Measurements from ENCODE around the gene UBASH3B. TPM values are rescaled to one million over a fixed set of nuclear protein-coding genes. Genes with fewer than 3 reads are reported as not detected.

UBASH3B gene
- total RNA-seq, 1 experiment from 2014 or later, result 10.3 TPM

DNA sequence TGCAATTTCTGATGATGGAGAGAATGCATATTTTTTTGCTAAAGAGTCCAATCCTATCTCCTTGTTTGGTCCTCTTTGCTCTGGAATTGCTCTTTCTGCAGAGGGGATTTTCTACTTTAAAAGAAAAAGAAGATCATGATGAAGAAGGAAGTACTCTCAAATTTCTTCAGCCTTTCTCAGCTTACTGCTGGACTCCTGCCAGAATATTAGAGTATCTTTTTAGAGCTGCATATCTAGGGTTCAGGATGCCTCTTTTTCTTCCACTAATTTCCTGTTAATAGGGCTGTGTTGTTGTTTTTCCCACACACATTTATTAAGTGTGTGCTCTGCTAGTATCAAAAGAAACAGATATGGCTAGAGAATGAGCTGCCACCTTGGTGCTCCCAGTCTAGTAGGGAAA lies 18.2 kb downstream of the UBASH3B start:
- POLR2A ChIA-PET, result no interaction called here

DNA sequence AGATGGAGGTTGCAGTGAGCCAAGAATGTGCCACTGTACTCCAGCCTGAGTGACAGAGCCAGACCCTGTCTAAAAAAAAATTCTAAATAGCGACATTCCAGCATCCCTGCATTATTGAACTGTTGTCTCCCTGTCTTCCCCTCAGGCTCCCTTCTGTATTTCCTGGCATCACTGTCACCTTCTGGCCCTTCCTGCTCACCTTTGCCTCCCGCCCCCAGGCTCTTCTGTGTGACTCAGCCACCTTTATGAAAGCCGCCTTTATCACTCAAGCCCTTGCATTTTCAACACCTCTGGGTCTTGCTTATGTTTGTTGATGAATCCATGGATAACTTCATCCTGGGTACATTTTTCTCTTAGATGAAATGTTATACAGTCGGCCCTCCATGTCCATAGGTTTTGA lies 21.1 kb downstream of the UBASH3B start:
- ChIA-PET POLR2A (no interaction called here), CTCF (no interaction called here)
- H3K36me3 Mint-ChIP-seq (ENCODE audit: insufficient read depth, unreplicated experiment), result no peaks in the 10 kb centered on the region
- no TSS peak for BruUV-seq (replicated peaks)
- TF ChIP-seq, protein P1, sequence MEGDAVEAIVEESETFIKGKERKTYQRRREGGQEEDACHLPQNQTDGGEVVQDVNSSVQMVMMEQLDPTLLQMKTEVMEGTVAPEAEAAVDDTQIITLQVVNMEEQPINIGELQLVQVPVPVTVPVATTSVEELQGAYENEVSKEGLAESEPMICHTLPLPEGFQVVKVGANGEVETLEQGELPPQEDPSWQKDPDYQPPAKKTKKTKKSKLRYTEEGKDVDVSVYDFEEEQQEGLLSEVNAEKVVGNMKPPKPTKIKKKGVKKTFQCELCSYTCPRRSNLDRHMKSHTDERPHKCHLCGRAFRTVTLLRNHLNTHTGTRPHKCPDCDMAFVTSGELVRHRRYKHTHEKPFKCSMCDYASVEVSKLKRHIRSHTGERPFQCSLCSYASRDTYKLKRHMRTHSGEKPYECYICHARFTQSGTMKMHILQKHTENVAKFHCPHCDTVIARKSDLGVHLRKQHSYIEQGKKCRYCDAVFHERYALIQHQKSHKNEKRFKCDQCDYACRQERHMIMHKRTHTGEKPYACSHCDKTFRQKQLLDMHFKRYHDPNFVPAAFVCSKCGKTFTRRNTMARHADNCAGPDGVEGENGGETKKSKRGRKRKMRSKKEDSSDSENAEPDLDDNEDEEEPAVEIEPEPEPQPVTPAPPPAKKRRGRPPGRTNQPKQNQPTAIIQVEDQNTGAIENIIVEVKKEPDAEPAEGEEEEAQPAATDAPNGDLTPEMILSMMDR (IDR thresholded peaks at IDR 0.05; ENCODE audit: unreplicated experiment), result no peak
- no peaks in the 10 kb centered on the region for H3K27me3 Mint-ChIP-seq (ENCODE audit: insufficient read depth, unreplicated experiment)
- H3K4me3 Mint-ChIP-seq (ENCODE audit: unreplicated experiment), result no peak overlapping the region
- no peak overlapping the region for H3K27ac Mint-ChIP-seq (ENCODE audit: low read depth, unreplicated experiment)
- intact Hi-C loops (cut with micrococcal nuclease), result no loop called here
- H3K9me3 Mint-ChIP-seq (ENCODE audit: unreplicated experiment), result no peaks in the 10 kb centered on the region
- peaks cover 6% of the 10 kb centered on the region for H3K4me1 Mint-ChIP-seq (ENCODE audit: insufficient read depth, unreplicated experiment)
- peak; percentile 57 for DNase-seq (ENCODE audit: unreplicated experiment)

More for the DNA sequence above, 18.2 kb downstream of the UBASH3B start:
- no TSS peak for BruUV-seq (replicated peaks)
- intact Hi-C loops (cut with micrococcal nuclease), result no loop called here
- H3K27me3 Mint-ChIP-seq (ENCODE audit: insufficient read depth, unreplicated experiment), result no peaks in the 10 kb centered on the region
- CTCF ChIA-PET, result interaction anchor here (0.7 to 0.9 kb wide), 2 partner anchors 32 to 1149 kb away, joined by 3 to 4 read pairs; no protein-coding TSS in a partner anchor
- peaks cover 14% of the 10 kb centered on the region for H3K4me1 Mint-ChIP-seq (ENCODE audit: insufficient read depth, unreplicated experiment)
- DNase-seq (ENCODE audit: unreplicated experiment), result peak; percentile 28
- TF ChIP-seq, protein P1 (IDR thresholded peaks at IDR 0.05; ENCODE audit: unreplicated experiment), result no peak
- no peak overlapping the region for H3K27ac Mint-ChIP-seq (ENCODE audit: low read depth, unreplicated experiment)
- H3K4me3 Mint-ChIP-seq (ENCODE audit: unreplicated experiment), result no peak overlapping the region
- H3K9me3 Mint-ChIP-seq (ENCODE audit: unreplicated experiment), result peaks cover 10% of the 10 kb centered on the region
- no peaks in the 10 kb centered on the region for H3K36me3 Mint-ChIP-seq (ENCODE audit: insufficient read depth, unreplicated experiment)

DNA sequence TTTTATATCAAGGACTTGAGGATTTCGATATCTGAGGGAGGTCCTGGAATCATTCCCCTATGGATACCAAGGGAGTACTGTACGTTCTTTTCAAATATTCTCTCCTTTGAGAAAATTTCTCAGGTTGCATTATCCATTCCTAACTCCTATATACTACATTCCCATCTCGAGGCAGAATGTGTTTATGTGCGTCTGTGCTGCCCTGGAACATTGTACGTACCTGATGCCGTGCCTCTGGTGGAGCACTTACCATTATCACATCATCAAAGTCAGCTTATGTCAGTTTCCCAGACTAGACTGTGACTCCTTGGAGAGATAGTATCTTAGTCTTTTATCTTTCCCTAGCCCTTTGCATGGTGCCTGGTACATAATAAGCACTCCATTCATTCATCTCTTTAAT lies 21.7 kb downstream of the UBASH3B start:
- no peak overlapping the region for H3K4me3 Mint-ChIP-seq (ENCODE audit: unreplicated experiment)
- TF ChIP-seq, protein P1 (IDR thresholded peaks at IDR 0.05; ENCODE audit: unreplicated experiment), result no peak
- POLR2A ChIA-PET, result no interaction called here
- CTCF ChIA-PET, result no interaction called here
- no peaks in the 10 kb centered on the region for H3K9me3 Mint-ChIP-seq (ENCODE audit: unreplicated experiment)
- no peaks in the 10 kb centered on the region for H3K27me3 Mint-ChIP-seq (ENCODE audit: insufficient read depth, unreplicated experiment)
- no peaks in the 10 kb centered on the region for H3K36me3 Mint-ChIP-seq (ENCODE audit: insufficient read depth, unreplicated experiment)
- BruUV-seq (replicated peaks), result no TSS peak
- H3K27ac Mint-ChIP-seq (ENCODE audit: low read depth, unreplicated experiment), result no peak overlapping the region
- intact Hi-C loops (cut with micrococcal nuclease), result no loop called here
- H3K4me1 Mint-ChIP-seq (ENCODE audit: insufficient read depth, unreplicated experiment), result peaks cover 12% of the 10 kb centered on the region
- DNase-seq (ENCODE audit: unreplicated experiment), result no peak

DNA sequence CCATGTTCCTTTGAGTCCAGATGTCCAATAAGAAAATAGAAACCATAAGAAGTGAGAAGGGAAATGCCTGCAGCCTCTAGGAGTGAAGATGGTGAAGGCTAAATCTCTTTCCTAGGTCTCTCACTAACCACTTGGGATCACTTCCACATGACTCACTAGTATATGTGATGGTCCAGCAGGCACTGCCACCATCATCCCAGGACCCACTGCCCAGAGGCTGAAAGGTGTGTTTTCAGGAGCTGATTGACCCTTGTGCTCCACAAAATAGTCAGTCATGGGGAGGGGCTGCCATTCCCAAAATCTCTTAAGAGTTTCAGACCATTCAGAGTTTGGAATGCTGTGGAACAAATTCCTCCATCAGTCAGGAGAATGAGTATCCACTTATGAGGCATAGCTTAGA lies 22.9 kb downstream of the UBASH3B start:
- intact Hi-C loops (cut with micrococcal nuclease), result no loop called here
- H3K4me1 Mint-ChIP-seq (ENCODE audit: insufficient read depth, unreplicated experiment), result peaks cover 16% of the 10 kb centered on the region
- no TSS peak for BruUV-seq (replicated peaks)
- ChIA-PET POLR2A (no interaction called here), CTCF (interaction anchor here (0.6 to 0.8 kb wide), 2 partner anchors 8 to 102 kb away, joined by 4 to 5 read pairs; no protein-coding TSS in a partner anchor)
- H3K9me3 Mint-ChIP-seq (ENCODE audit: unreplicated experiment), result no peaks in the 10 kb centered on the region
- no peaks in the 10 kb centered on the region for H3K27me3 Mint-ChIP-seq (ENCODE audit: insufficient read depth, unreplicated experiment)
- H3K36me3 Mint-ChIP-seq (ENCODE audit: insufficient read depth, unreplicated experiment), result no peaks in the 10 kb centered on the region
- H3K27ac Mint-ChIP-seq (ENCODE audit: low read depth, unreplicated experiment), result no peak overlapping the region
- TF ChIP-seq, protein P1 (IDR thresholded peaks at IDR 0.05; ENCODE audit: unreplicated experiment), result no peak
- H3K4me3 Mint-ChIP-seq (ENCODE audit: unreplicated experiment), result no peak overlapping the region
- no peak for DNase-seq (ENCODE audit: unreplicated experiment)
